GM19239 (cell line): ENCODE data around the gene GRID2.
A peak's percentile ranks its signal among the peaks of the same experiment; 100 is the strongest.

Experiments
- DNase-seq: peaks from one replicate; pipeline ENCODE4 v3.0.0; 2011; ENCODE audit warnings: low spot score; ENCODE audit not compliant: insufficient read length
- FAIRE-seq: peaks from 2 replicates; lab custom pipeline; 2011; peaks lifted over from hg19 to GRCh38; lab: Jason Lieb, UNC

The GRID2 gene

GRCh38 chr4:93147524-93148212 is 843.9 kb downstream of the GRID2 start:
- no peak for DNase-seq
- no peak for FAIRE-seq

GRCh38 chr4:93152491-93152890 is 848.7 kb downstream of the GRID2 start:
- no peak for DNase-seq
- FAIRE-seq: no peak

GRCh38 chr4:93157986-93158385 is 854.2 kb downstream of the GRID2 start:
- DNase-seq (no peak), FAIRE-seq (no peak)

- no peak for FAIRE-seq
Observed at GRCh38 chr4:93168053-93168452, 864.3 kb downstream of the GRID2 start.

GRCh38 chr4:93169966-93170365 is 866.2 kb downstream of the GRID2 start:
- FAIRE-seq (no peak), DNase-seq (no peak)

More at GRCh38 chr4:93168053-93168452, 864.3 kb downstream of the GRID2 start:
- no peak for DNase-seq

- DNase-seq (no peak), FAIRE-seq (no peak)
Observed at GRCh38 chr4:93174598-93174997, 870.8 kb downstream of the GRID2 start.

- no peak for FAIRE-seq
Observed at GRCh38 chr4:93178279-93178678, 874.5 kb downstream of the GRID2 start.

GRCh38 chr4:93179044-93179443 is 875.3 kb downstream of the GRID2 start:
- no peak for DNase-seq

More at GRCh38 chr4:93178279-93178678, 874.5 kb downstream of the GRID2 start:
- DNase-seq: no peak

GRCh38 chr4:93182722-93183121 is 879.0 kb downstream of the GRID2 start:
- DNase-seq: no peak
- FAIRE-seq: no peak

More at GRCh38 chr4:93179044-93179443, 875.3 kb downstream of the GRID2 start:
- FAIRE-seq: no peak

GRCh38 chr4:93183576-93183975 is 879.8 kb downstream of the GRID2 start:
- DNase-seq: no peak
- no peak for FAIRE-seq

GRCh38 chr4:93184053-93184452 is 880.3 kb downstream of the GRID2 start:
- no peak for DNase-seq

GRCh38 chr4:93186846-93187245 is 883.1 kb downstream of the GRID2 start:
- no peak for DNase-seq
- FAIRE-seq: no peak

More at GRCh38 chr4:93184053-93184452, 880.3 kb downstream of the GRID2 start:
- FAIRE-seq: no peak

- DNase-seq (no peak), FAIRE-seq (no peak)
Observed at GRCh38 chr4:93187466-93187865, 883.7 kb downstream of the GRID2 start.

- no peak for FAIRE-seq
- no peak for DNase-seq
Observed at GRCh38 chr4:93187892-93188291, 884.1 kb downstream of the GRID2 start.

- no peak for FAIRE-seq
Observed at GRCh38 chr4:93199492-93199891, 895.7 kb downstream of the GRID2 start.

GRCh38 chr4:93201471-93202096 is 897.8 kb downstream of the GRID2 start:
- no peak for DNase-seq
- FAIRE-seq: no peak

More at GRCh38 chr4:93199492-93199891, 895.7 kb downstream of the GRID2 start:
- DNase-seq: no peak

GRCh38 chr4:93203708-93204107 is 899.9 kb downstream of the GRID2 start:
- DNase-seq (no peak), FAIRE-seq (no peak)

GRCh38 chr4:93212250-93212649 is 908.5 kb downstream of the GRID2 start:
- FAIRE-seq: no peak

GRCh38 chr4:93216646-93217045 is 912.9 kb downstream of the GRID2 start:
- no peak for DNase-seq
- FAIRE-seq: no peak

More at GRCh38 chr4:93212250-93212649, 908.5 kb downstream of the GRID2 start:
- DNase-seq: no peak

- FAIRE-seq: no peak
- DNase-seq: no peak
Observed at GRCh38 chr4:93217431-93217830, 913.7 kb downstream of the GRID2 start.

- FAIRE-seq (no peak), DNase-seq (no peak)
Observed at GRCh38 chr4:93221771-93222170, 918.0 kb downstream of the GRID2 start.

- no peak for DNase-seq
- peak; percentile 31 for FAIRE-seq
Observed at GRCh38 chr4:93228021-93228420, 924.3 kb downstream of the GRID2 start.
